Panc1 (cell line): Measurements from ENCODE around the gene RALGPS1. TPM values are rescaled to one million over a fixed set of nuclear protein-coding genes. Genes with fewer than 3 reads are reported as not detected.

Experiments
- ATAC-seq: fragments of 200-7000 bp; cut with Tn5 transposase; 2 replicates; pipeline ENCODE4 v1.9.1; 2020; ENCODE audit warnings: mild to moderate bottlenecking, moderate library complexity
- BruUV-seq: library from RNA; stranded (reverse); fragments of 400-500 nt; replicated peaks from 2 replicates; lab custom pipeline; 2021; lab: Mats Ljungman, UMichigan
- CTCF ChIA-PET: fragments of 300-600 bp; sonication (Branson Sonifier 250); formaldehyde crosslinking; loops from one replicate; lab custom pipeline; 2022; ENCODE audit warnings: antibody characterized with exemption; lab: Charles Lee
- POLR2A ChIA-PET: fragments of 300-600 bp; sonication (Branson Sonifier 250); formaldehyde crosslinking; loops from one replicate; lab custom pipeline; 2022; ENCODE audit warnings: antibody characterized with exemption; lab: Charles Lee
- DNase-seq: peaks from one replicate; pipeline ENCODE4 v3.0.0-alpha.2; 2010; ENCODE audit warnings: low read depth, low spot score
- H3K27ac ChIP-seq: 2 replicates; pipeline ENCODE4 v1.5.1; 2011; ENCODE audit warnings: mild to moderate bottlenecking, low read length, inconsistent platforms
- H3K27me3 ChIP-seq: fragments of 200-500 bp; sonication (Bioruptor generic); 2 replicates; pipeline ENCODE4 v1.6.0; 2014; ENCODE audit warnings: low read length, inconsistent platforms; ENCODE audit not compliant: control insufficient read depth, insufficient read depth
- H3K36me3 ChIP-seq: fragments of 200-500 bp; sonication (Bioruptor generic); 2 replicates; pipeline ENCODE4 v1.5.1; 2014; ENCODE audit warnings: inconsistent platforms, mild to moderate bottlenecking, low read length, moderate library complexity; ENCODE audit not compliant: control insufficient read depth, insufficient read depth
- H3K4me1 ChIP-seq: 2 replicates; pipeline ENCODE4 v1.5.1; 2011; ENCODE audit warnings: inconsistent platforms, mild to moderate bottlenecking, low read length, moderate library complexity; ENCODE audit not compliant: control insufficient read depth, insufficient read depth
- H3K4me3 ChIP-seq, 2 experiments: 2 replicates each; pipeline ENCODE4 v1.5.1; 2011 to 2012; ENCODE audit warnings: low read depth in 2 of 2, low read length in 2 of 2, mild to moderate bottlenecking in 2 of 2, inconsistent platforms in 1 of 2, moderate library complexity in 1 of 2
- H3K9me3 ChIP-seq: fragments of 200-500 bp; sonication (Bioruptor generic); 2 replicates; pipeline ENCODE4 v1.5.1; 2014; ENCODE audit warnings: low read depth, mild to moderate bottlenecking, inconsistent platforms, low read length, moderate library complexity; ENCODE audit not compliant: control insufficient read depth, insufficient read depth
- CTCF ChIP-seq: fragments of 450-650 bp; IDR thresholded peaks from 2 replicates; pipeline ENCODE4 v1.5.1; 2017; ENCODE audit warnings: mild to moderate bottlenecking
- POLR2AphosphoS5 ChIP-seq: IDR thresholded peaks from 2 replicates; pipeline ENCODE4 v1.6.1; 2012; ENCODE audit warnings: mild to moderate bottlenecking, low read depth, low read length, moderate library complexity
- REST ChIP-seq, 2 experiments: IDR thresholded peaks; 2 replicates each; pipeline ENCODE4 v1.6.1; 2011 to 2012; ENCODE audit warnings: low read depth in 2 of 2, control low read depth in 1 of 2, low read length in 1 of 2, mild to moderate bottlenecking in 1 of 2, moderate library complexity in 1 of 2; ENCODE audit not compliant: insufficient read depth in 1 of 2
- SIN3A ChIP-seq: IDR thresholded peaks from 2 replicates; pipeline ENCODE4 v1.6.1; 2012; ENCODE audit warnings: low read depth, mild to moderate bottlenecking, low read length, moderate library complexity, borderline replicate concordance; ENCODE audit not compliant: insufficient read depth
- TCF7L2 ChIP-seq: IDR thresholded peaks from 2 replicates; pipeline ENCODE4 v1.6.1; 2011; ENCODE audit warnings: mild to moderate bottlenecking, low read depth, low read length, inconsistent platforms
- in situ Hi-C: cut with HindIII; loops from 2 replicates; pipeline ENCODE4 v1.10.0; 2016; ENCODE audit warnings: low sequenced_read_pairs, low pct_unique_long_range_greater_than_20kb
- intact Hi-C: fragments of 100-400 bp; cut with micrococcal nuclease; formaldehyde crosslinking; loops from one replicate; pipeline ENCODE4 v1.10.0; 2022; ENCODE audit not compliant: unreplicated experiment
- total RNA-seq: library from RNA; stranded (reverse); gene quantifications from one replicate; pipeline ENCODE4 v1.2.1, GENCODE V29; 2021; ENCODE audit not compliant: unreplicated experiment

RALGPS1 gene
- total RNA-seq, 1 experiment from 2014 or later, result 7.2 TPM

GRCh38 chr9:127056446-127056845 is 141.9 kb downstream of the RALGPS1 start:
- in situ Hi-C loops, result no loop called here
- H3K36me3 ChIP-seq, result no peaks in the 10 kb centered on the region
- H3K27ac ChIP-seq, result no peak overlapping the region
- no peak overlapping the region for H3K4me3 ChIP-seq
- DNase-seq (no peak), ATAC-seq (no peak)
- intact Hi-C loops, result no loop called here
- no peaks in the 10 kb centered on the region for H3K27me3 ChIP-seq
- POLR2A ChIA-PET, result no interaction called here
- CTCF ChIA-PET, result no interaction called here
- no TSS peak for BruUV-seq
- H3K4me1 ChIP-seq, result no peaks in the 10 kb centered on the region
- H3K9me3 ChIP-seq, result no peaks in the 10 kb centered on the region
- TF ChIP-seq CTCF (no peak), TCF7L2 (no peak), SIN3A (no peak), POLR2AphosphoS5 (no peak), REST (IDR thresholded peaks at IDR 0.05; ENCODE audit: insufficient read depth in 1 of 2, low read depth in 2 of 2, low read length in 1 of 2) (no peak)

GRCh38 chr9:127058011-127058644 is 143.5 kb downstream of the RALGPS1 start:
- no peaks in the 10 kb centered on the region for H3K36me3 ChIP-seq
- ATAC-seq (no peak), DNase-seq (no peak)
- no peak overlapping the region for H3K27ac ChIP-seq
- TF ChIP-seq SIN3A (no peak), REST (IDR thresholded peaks at IDR 0.05; ENCODE audit: insufficient read depth in 1 of 2, low read depth in 2 of 2, low read length in 1 of 2) (no peak), POLR2AphosphoS5 (no peak), TCF7L2 (no peak), CTCF (no peak)
- no peaks in the 10 kb centered on the region for H3K27me3 ChIP-seq
- no peaks in the 10 kb centered on the region for H3K4me1 ChIP-seq
- POLR2A ChIA-PET, result interaction anchor here (0.6 kb wide), 1 partner anchor 45 kb away, joined by 3 read pairs; no protein-coding TSS in a partner anchor
- no peak overlapping the region for H3K4me3 ChIP-seq
- intact Hi-C loops (no loop called here), in situ Hi-C loops (no loop called here)
- CTCF ChIA-PET, result no interaction called here
- no peaks in the 10 kb centered on the region for H3K9me3 ChIP-seq
- BruUV-seq, result no TSS peak
